Aorta (tissue), 5 donors: Measurements from ENCODE around the gene ARID1B. TPM values are rescaled to one million over a fixed set of nuclear protein-coding genes. Genes with fewer than 3 reads are reported as not detected.

Experiments
- ATAC-seq: fragments of 200-7000 bp; cut with Tn5 transposase; one replicate; pipeline ENCODE4 v1.9.1; 2022; ENCODE audit warnings: moderate library complexity; ENCODE audit not compliant: low FRiP score
- DNase-seq, 2 donors: peaks; one replicate each; pipeline ENCODE4 v3.0.0-alpha.2; 2020
- H3K27ac ChIP-seq, 2 donors: one replicate each; pipeline ENCODE4 v1.5.1; 2013; ENCODE audit warnings: low read length in 2 of 2, mild to moderate bottlenecking in 2 of 2, moderate library complexity in 2 of 2, control low read depth in 1 of 2, inconsistent platforms in 1 of 2, low read depth in 1 of 2
- H3K27me3 ChIP-seq, 2 donors: one replicate each; pipeline ENCODE4 v1.6.1; 2013; ENCODE audit warnings: control low read depth in 1 of 2, low read length in 1 of 2, mild to moderate bottlenecking in 1 of 2, moderate library complexity in 1 of 2; ENCODE audit not compliant: insufficient read depth in 2 of 2, control insufficient read depth in 1 of 2
- H3K36me3 ChIP-seq, 2 donors: one replicate each; pipeline ENCODE4 v1.6.1; 2013; ENCODE audit warnings: control low read depth in 1 of 2, low read length in 1 of 2, mild to moderate bottlenecking in 1 of 2; ENCODE audit not compliant: insufficient read depth in 2 of 2, control insufficient read depth in 1 of 2
- H3K4me1 ChIP-seq, 2 donors: one replicate each; pipeline ENCODE4 v1.6.1; 2013; ENCODE audit warnings: low read length in 2 of 2, control low read depth in 1 of 2, mild to moderate bottlenecking in 1 of 2, moderate library complexity in 1 of 2; ENCODE audit not compliant: insufficient read depth in 2 of 2, control insufficient read depth in 1 of 2
- H3K4me3 ChIP-seq, 2 donors: one replicate each; pipeline ENCODE4 v1.5.1; 2013; ENCODE audit warnings: low read length in 2 of 2, control low read depth in 1 of 2, mild to moderate bottlenecking in 1 of 2
- H3K9me3 ChIP-seq: one replicate; pipeline ENCODE4 v1.6.1; 2013; ENCODE audit warnings: mild to moderate bottlenecking, low read length; ENCODE audit not compliant: control insufficient read depth
- WGBS, 2 donors: extraction: QIAGEN DNeasy Blood & Tissue Kit; methylation state at CpG; one replicate each; pipeline ENCODE4 v1.1.7; 2013; 5-methylcytosine and 5-hydroxymethylcytosine counted together
- intact Hi-C, 2 donors: fragments of 100-400 bp; cut with DNase I; formaldehyde crosslinking; loops; one replicate each; pipeline versions ENCODE4 v1.14.2 to v1.15.0; 2022
- polyA plus RNA-seq, 2 donors: library from polyadenylated mRNA; stranded (reverse); fragments of 200-250 nt; gene quantifications; one replicate each; pipeline ENCODE4 v1.2.3, GENCODE V29; 2013
- total RNA-seq, 2 donors: library from RNA; stranded (reverse); fragmentation: NEBNext Ultra II Directional; extraction: Animal tissue kit (Norgen Biotek cat#: 25700); gene quantifications; one replicate each; pipeline ENCODE4 v1.2.1, GENCODE V29; 2021
- donor health status: healthy with polysubstance abuse.
- donor health status: Bipolar disorder and iron deficiency.
- donor health status: DM: no; HTN: no; CAD: no.
- donor health status: DM: no; HTN: no; CAD: no.
- donor health status: DM: yes; HTN: yes; CAD: no.

The ARID1B gene
- total and polyA plus RNA-seq, 4 donors: 6.5 to 143 (median 54.5) TPM

- Histone ChIP-seq H3K4me3 (no peak overlapping the region), H3K4me1 (peaks cover 4 to 5% of the 10 kb centered on the region in 2 donors), H3K27ac (no peak overlapping the region), H3K36me3 (no peaks in the 10 kb centered on the region), H3K9me3 (no peaks in the 10 kb centered on the region), H3K27me3 (no peaks in the 10 kb centered on the region)
- intact Hi-C loops: no loop called here
- DNase-seq: no peak
- 81 to 95% methylated on average over 1 of the region's 1 CpG for WGBS, 2 donors
- no peak for ATAC-seq
Observed at GRCh38 chr6:157079277-157079676, 302.1 kb downstream of the ARID1B start.

DNA sequence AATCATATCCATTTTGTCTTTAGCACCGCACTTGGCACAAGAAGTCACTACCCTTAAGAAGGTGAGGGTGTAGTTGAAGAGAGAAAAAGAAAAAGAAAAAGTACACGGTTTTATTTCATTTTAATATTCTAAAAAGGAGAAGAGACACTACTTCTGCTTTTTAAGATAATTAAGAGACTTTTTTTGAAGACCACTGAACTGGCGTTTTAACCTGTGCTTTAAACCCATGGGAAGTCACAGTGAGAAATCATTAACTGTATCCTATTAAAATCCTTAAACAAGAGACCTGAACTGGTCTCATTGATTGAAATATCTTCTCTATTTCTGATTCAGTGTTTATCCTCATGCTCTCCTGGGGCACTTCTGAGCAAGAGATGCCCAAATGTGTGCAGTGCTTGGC is 302.6 kb downstream of the ARID1B start:
- H3K4me1 ChIP-seq: peaks cover under 1 to 5% of the 10 kb centered on the region in 2 donors
- H3K9me3 ChIP-seq: no peaks in the 10 kb centered on the region
- H3K36me3 ChIP-seq: no peaks in the 10 kb centered on the region
- no peak for DNase-seq
- H3K27me3 ChIP-seq: no peaks in the 10 kb centered on the region
- 86 to 92% methylated on average over 3 of the region's 3 CpGs for WGBS, 2 donors
- no peak for ATAC-seq
- H3K27ac ChIP-seq: no peak overlapping the region
- intact Hi-C loops: loop anchor here in 1 of 2 donors (5.0 kb wide), 1 partner anchor 32 kb away; no protein-coding TSS in a partner anchor
- no peak overlapping the region for H3K4me3 ChIP-seq

DNA sequence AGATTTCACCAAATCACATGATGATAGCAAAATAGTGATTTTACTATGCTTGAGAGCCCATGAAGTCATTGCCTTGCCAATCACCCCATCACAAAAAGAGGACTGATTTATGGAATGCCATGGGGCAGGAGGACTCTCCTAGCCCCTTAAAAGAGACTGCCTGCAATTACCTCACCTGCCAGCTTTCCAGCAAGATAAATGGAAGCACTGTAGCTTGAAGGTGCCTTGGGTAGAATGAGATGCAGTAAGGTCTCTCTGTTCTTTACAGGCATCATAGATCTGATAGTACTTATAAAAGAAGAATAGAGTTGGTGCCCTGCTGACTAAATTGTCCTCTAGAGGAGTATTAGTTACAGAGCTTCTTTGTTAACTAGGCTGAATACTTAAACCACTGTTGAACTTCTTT is 303.8 kb downstream of the ARID1B start:
- H3K27me3 ChIP-seq: no peaks in the 10 kb centered on the region
- ATAC-seq (no peak), DNase-seq (no peak)
- peaks cover 0 to 5% of the 10 kb centered on the region in 2 donors for H3K4me1 ChIP-seq
- no peak overlapping the region for H3K4me3 ChIP-seq
- no peaks in the 10 kb centered on the region for H3K36me3 ChIP-seq
- no peak overlapping the region for H3K27ac ChIP-seq
- H3K9me3 ChIP-seq: no peaks in the 10 kb centered on the region
- intact Hi-C loops: loop anchor here in 1 of 2 donors (5.0 kb wide), 1 partner anchor 34 kb away; no protein-coding TSS in a partner anchor

DNA sequence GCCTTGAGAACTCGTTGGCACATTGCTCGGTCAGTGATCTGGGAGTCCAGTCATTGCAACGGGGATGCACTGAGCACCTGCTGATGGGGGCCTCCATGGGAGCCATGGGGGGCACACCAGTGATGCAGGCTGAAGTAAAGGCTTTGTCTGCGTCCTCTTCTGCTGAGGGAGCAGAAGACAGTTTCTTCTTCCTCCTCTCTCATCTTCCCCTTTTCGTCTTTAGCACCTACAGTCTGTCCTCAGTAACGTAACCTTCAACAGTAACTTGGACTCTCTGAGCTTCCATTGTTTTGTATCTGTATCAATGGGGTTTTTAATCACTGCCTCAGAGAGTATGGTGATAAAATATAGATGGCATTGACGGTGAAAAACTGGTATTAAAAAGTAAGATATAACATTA is 306.2 kb downstream of the ARID1B start:
- ATAC-seq: no peak
- intact Hi-C loops: loop anchor here in 1 of 2 donors (5.0 kb wide), 1 partner anchor 36 kb away; no protein-coding TSS in a partner anchor

GRCh38 chr6:157086632-157087031 is 309.5 kb downstream of the ARID1B start:
- DNase-seq: no peak
- Histone ChIP-seq H3K4me3 (no peak overlapping the region), H3K27ac (no peak overlapping the region), H3K27me3 (no peaks in the 10 kb centered on the region), H3K9me3 (no peaks in the 10 kb centered on the region), H3K36me3 (peaks cover 0 to 3% of the 10 kb centered on the region in 2 donors), H3K4me1 (no peaks in the 10 kb centered on the region)
- intact Hi-C loops: no loop called here
- ATAC-seq: no peak
- WGBS, 2 donors: 96% methylated on average over 6 of the region's 6 CpGs

More for the DNA sequence above, 306.2 kb downstream of the ARID1B start:
- no peaks in the 10 kb centered on the region for H3K9me3 ChIP-seq
- no peak overlapping the region for H3K4me3 ChIP-seq
- no peak for DNase-seq
- H3K27me3 ChIP-seq: no peaks in the 10 kb centered on the region
- peaks cover 0 to 5% of the 10 kb centered on the region in 2 donors for H3K4me1 ChIP-seq
- no peak overlapping the region for H3K27ac ChIP-seq
- 74 to 79% methylated on average over 7 of the region's 7 CpGs for WGBS, 2 donors
- H3K36me3 ChIP-seq: peaks cover 0 to 3% of the 10 kb centered on the region in 2 donors

- no peak for ATAC-seq
- no peaks in the 10 kb centered on the region for H3K27me3 ChIP-seq
- intact Hi-C loops: no loop called here
- no peak overlapping the region for H3K4me3 ChIP-seq
- no peaks in the 10 kb centered on the region for H3K9me3 ChIP-seq
- no peak for DNase-seq
- peaks cover 0 to 3% of the 10 kb centered on the region in 2 donors for H3K36me3 ChIP-seq
- H3K27ac ChIP-seq: no peak overlapping the region
- H3K4me1 ChIP-seq: no peaks in the 10 kb centered on the region
- whole genome bisulfite sequencing, 2 donors: 78 to 93% methylated on average over 2 of the region's 2 CpGs
Observed at GRCh38 chr6:157087974-157088373, 310.8 kb downstream of the ARID1B start.

DNA sequence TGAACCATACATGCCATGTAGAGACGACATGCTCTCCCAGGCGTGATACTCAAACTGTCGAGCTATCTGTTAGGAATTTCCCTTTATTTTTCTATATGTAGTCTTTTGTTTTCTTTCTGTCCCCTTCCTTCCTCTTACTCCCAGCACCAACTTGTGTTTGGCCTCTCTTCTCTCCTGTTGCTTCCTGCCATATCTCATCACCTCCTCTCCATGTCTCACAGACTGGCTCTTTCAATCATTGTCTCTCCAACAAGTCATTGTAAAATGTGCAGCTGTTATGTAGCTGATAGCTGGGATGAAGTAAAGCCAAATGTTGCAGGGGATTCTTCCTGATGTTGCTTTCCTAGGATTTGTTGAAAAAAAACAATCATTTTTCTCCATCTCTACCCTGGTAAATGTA is 311.7 kb downstream of the ARID1B start:
- WGBS, 2 donors: 87 to 88% methylated on average over 3 of the region's 3 CpGs
- Histone ChIP-seq H3K27ac (no peak overlapping the region), H3K9me3 (no peaks in the 10 kb centered on the region), H3K4me3 (no peak overlapping the region), H3K4me1 (no peaks in the 10 kb centered on the region), H3K27me3 (no peaks in the 10 kb centered on the region), H3K36me3 (peaks cover 0 to 3% of the 10 kb centered on the region in 2 donors)
- no peak for DNase-seq
- intact Hi-C loops: no loop called here
- ATAC-seq: no peak

DNA sequence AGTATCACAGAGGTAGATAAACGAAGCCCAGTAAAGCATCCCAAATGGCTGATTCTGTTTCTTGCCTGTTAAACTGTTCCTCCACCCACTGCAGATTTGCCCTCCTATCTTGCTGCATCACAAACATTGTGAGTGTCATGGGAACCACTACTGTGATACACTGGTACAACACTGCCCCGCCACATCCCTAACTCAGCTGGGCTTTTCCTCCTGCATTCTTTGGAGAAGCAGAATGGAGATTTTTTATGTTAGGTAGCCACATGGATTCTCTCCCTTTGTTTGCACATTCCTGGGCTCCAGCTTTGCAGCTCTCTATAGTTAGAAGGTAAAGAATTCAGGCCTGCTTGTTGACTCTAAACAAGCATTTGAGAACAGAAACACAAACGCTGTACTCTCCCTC is 312.1 kb downstream of the ARID1B start:
- intact Hi-C loops: no loop called here
- peaks cover 0 to 3% of the 10 kb centered on the region in 2 donors for H3K36me3 ChIP-seq
- 57 to 69% methylated on average over 3 of the region's 3 CpGs for WGBS, 2 donors
- H3K4me1 ChIP-seq: no peaks in the 10 kb centered on the region
- H3K4me3 ChIP-seq: no peak overlapping the region
- H3K27ac ChIP-seq: no peak overlapping the region
- ATAC-seq (no peak), DNase-seq (no peak)
- H3K27me3 ChIP-seq: no peaks in the 10 kb centered on the region
- no peaks in the 10 kb centered on the region for H3K9me3 ChIP-seq

DNA sequence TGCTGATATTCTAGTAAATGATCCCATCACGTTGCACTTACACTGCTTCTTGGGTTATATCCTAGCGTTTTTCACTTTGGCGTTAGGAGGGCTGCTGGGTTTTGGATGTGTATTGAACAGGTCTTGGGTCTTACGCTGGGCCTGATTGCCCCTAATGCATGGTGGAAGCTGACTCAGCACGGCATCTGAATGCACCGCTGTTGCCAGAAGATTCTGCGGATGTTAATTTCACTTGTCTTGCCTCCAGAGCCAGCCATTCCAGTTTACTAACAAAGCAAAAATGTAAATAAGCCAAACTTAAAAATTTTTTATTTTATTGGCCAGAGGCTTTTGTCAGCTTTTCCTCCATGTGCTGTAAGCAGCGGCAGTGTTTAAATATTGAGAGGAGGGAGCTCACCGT is 312.7 kb downstream of the ARID1B start:
- 89 to 90% methylated on average over 9 of the region's 9 CpGs for WGBS, 2 donors
- no peak overlapping the region for H3K27ac ChIP-seq
- peaks cover 0 to 3% of the 10 kb centered on the region in 2 donors for H3K36me3 ChIP-seq
- DNase-seq: no peak
- H3K4me3 ChIP-seq: no peak overlapping the region
- H3K27me3 ChIP-seq: no peaks in the 10 kb centered on the region
- no peaks in the 10 kb centered on the region for H3K9me3 ChIP-seq
- intact Hi-C loops: no loop called here
- no peaks in the 10 kb centered on the region for H3K4me1 ChIP-seq
- no peak for ATAC-seq
